ENCODE results near the gene SLC14A1.

SLC14A1 gene

GRCh38 chr18:45728336-45729010 is 4.5 kb downstream of the SLC14A1 start:
- no peaks in the 10 kb centered on the region for H3K9me2 ChIP-seq (replicated peaks; ENCODE audit: control insufficient read depth, low read length)
- H4K20me1 ChIP-seq (ENCODE audit: control insufficient read depth, insufficient read depth, low read depth, low read length) = no peaks in the 10 kb centered on the region
- H3K27me3 ChIP-seq (ENCODE audit: control insufficient read depth, low read length) = peaks cover 8% of the 10 kb centered on the region; the same call in 1 of the 2 replicates
- TF ChIP-seq CTCF (IDR thresholded peaks at IDR 0.05; ENCODE audit: low read depth, low read length, poor library complexity, severe bottlenecking) (no peak), EZH2phosphoT487 (IDR thresholded peaks at IDR 0.05; ENCODE audit: borderline replicate concordance, low read length) (no peak)
- H3K79me2 ChIP-seq (ENCODE audit: control insufficient read depth, low read length) = no peaks in the 10 kb centered on the region
- H3K4me3 ChIP-seq (ENCODE audit: low read length) = no peak overlapping the region
- H3K27ac ChIP-seq (ENCODE audit: low read depth, low read length) = no peak overlapping the region
- no peak overlapping the region for H3K4me2 ChIP-seq (ENCODE audit: low read length)
- no peaks in the 10 kb centered on the region for H3K4me1 ChIP-seq (ENCODE audit: control insufficient read depth, low read length)
- H3F3A ChIP-seq (ENCODE audit: control insufficient read depth, insufficient read depth) = no peaks in the 10 kb centered on the region
- no peaks in the 10 kb centered on the region for H3K9me3 ChIP-seq (ENCODE audit: control insufficient read depth, insufficient read depth, low read length)
- H3K36me3 ChIP-seq (ENCODE audit: control insufficient read depth, low read length) = no peaks in the 10 kb centered on the region

GRCh38 chr18:45730832-45731575 is 7.0 kb downstream of the SLC14A1 start:
- H3K9me3 ChIP-seq (ENCODE audit: control insufficient read depth, insufficient read depth, low read length) = no peaks in the 10 kb centered on the region
- no peaks in the 10 kb centered on the region for H3K36me3 ChIP-seq (ENCODE audit: control insufficient read depth, low read length)
- no peak overlapping the region for H3K4me3 ChIP-seq (ENCODE audit: low read length)
- peaks cover 3% of the 10 kb centered on the region; the same call in 1 of the 2 replicates for H3K27me3 ChIP-seq (ENCODE audit: control insufficient read depth, low read length)
- no peak overlapping the region for H3K4me2 ChIP-seq (ENCODE audit: low read length)
- no peaks in the 10 kb centered on the region for H3K9me2 ChIP-seq (replicated peaks; ENCODE audit: control insufficient read depth, low read length)
- H4K20me1 ChIP-seq (ENCODE audit: control insufficient read depth, insufficient read depth, low read depth, low read length) = no peaks in the 10 kb centered on the region
- TF ChIP-seq CTCF (IDR thresholded peaks at IDR 0.05; ENCODE audit: low read depth, low read length, poor library complexity, severe bottlenecking) = no peak
- no peak for TF ChIP-seq EZH2phosphoT487 (IDR thresholded peaks at IDR 0.05; ENCODE audit: borderline replicate concordance, low read length)
- no peaks in the 10 kb centered on the region for H3K79me2 ChIP-seq (ENCODE audit: control insufficient read depth, low read length)
- H3K4me1 ChIP-seq (ENCODE audit: control insufficient read depth, low read length) = no peaks in the 10 kb centered on the region
- H3F3A ChIP-seq (ENCODE audit: control insufficient read depth, insufficient read depth) = no peaks in the 10 kb centered on the region
- H3K27ac ChIP-seq (ENCODE audit: low read depth, low read length) = no peak overlapping the region

GRCh38 chr18:45731716-45732115 is 7.7 kb downstream of the SLC14A1 start:
- Histone ChIP-seq H3K36me3 (ENCODE audit: control insufficient read depth, low read length) (no peaks in the 10 kb centered on the region), H3K27me3 (ENCODE audit: control insufficient read depth, low read length) (peaks cover 3% of the 10 kb centered on the region; the same call in 1 of the 2 replicates), H3K79me2 (ENCODE audit: control insufficient read depth, low read length) (no peaks in the 10 kb centered on the region), H3K9me3 (ENCODE audit: control insufficient read depth, insufficient read depth, low read length) (no peaks in the 10 kb centered on the region), H3K4me3 (ENCODE audit: low read length) (no peak overlapping the region), H3K4me2 (ENCODE audit: low read length) (no peak overlapping the region), H3K9me2 (replicated peaks; ENCODE audit: control insufficient read depth, low read length) (no peaks in the 10 kb centered on the region), H3K27ac (ENCODE audit: low read depth, low read length) (no peak overlapping the region), H4K20me1 (ENCODE audit: control insufficient read depth, insufficient read depth, low read depth, low read length) (no peaks in the 10 kb centered on the region), H3K4me1 (ENCODE audit: control insufficient read depth, low read length) (no peaks in the 10 kb centered on the region), H3F3A (ENCODE audit: control insufficient read depth, insufficient read depth) (no peaks in the 10 kb centered on the region)
- no peak for TF ChIP-seq EZH2phosphoT487 (IDR thresholded peaks at IDR 0.05; ENCODE audit: borderline replicate concordance, low read length)
- TF ChIP-seq CTCF (IDR thresholded peaks at IDR 0.05; ENCODE audit: low read depth, low read length, poor library complexity, severe bottlenecking) = no peak
